HG03045 (cell line): ENCODE results near the gene PLXNA2.

ENCODE experiments used
- ATAC-seq: cut with Tn5 transposase; IDR thresholded peaks from one replicate; pipeline ENCODE4 v1.9.1; 2021; ENCODE audit warnings: mild to moderate bottlenecking, moderate library complexity; ENCODE audit not compliant: unreplicated experiment

The PLXNA2 gene

DNA sequence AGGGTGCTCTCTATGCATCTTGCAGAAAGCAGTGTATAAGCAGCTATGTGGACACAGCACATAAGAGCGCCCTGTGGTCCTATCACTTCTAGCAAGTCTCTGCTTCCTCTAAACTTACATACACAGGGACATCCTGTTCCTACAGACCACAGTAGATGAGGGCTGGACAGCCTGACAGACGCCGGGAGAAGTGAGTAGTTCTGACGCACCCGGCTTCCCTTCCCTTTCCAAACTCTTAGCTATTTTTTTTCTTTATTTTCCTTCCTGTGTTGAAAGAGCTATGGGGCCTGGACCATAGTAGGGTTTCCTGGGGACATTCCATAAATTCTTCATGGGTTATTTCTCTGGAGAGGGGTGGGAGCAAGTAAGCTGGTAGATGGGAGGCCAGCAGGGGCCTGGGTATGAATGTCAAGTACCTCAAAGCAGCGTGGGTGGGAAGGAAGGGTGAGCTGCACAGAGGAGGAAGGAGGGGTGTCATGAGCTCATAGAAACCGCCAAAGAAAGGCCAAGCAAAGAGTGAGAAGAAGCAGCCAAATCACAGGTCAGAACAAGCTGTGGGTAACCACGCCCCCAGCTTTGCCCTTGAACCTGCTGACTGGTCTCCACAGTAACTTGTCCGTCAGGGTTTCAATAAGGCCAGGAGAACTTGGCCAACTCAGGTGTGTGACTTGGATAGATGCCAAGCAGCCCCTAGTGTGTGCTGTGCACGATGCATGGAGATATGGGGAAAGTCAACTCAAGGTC lies 36.6 kb downstream of the PLXNA2 start:
- ATAC-seq, result no peak

DNA sequence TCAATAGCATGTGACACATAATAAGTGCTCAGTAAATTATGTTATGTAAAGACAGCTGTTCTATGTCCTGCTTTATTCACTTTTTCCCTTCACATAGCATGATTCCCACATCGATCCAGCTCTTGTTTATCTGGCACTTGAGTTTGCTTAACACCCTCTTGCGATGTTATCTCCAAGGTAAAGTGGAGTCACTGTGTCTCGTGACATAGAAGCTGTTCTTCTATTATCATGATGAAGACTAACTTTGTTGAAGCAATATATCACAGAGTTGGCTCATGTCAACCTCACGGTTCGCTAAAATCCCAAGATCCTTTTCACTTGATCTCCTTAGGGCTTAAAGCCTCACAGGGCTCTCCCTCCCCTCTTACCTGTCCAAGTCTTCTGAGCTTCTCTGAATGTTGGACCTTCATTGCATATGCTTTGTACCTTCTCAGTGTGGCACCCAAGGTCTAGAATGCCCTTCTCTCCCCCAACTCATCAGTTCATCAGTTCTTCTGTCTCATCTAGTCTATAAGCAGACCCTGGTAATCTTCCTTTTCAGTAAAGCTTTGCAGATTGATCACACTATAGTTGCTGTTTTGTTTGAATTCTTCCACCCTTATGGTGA lies 38.0 kb downstream of the PLXNA2 start:
- ATAC-seq, result no peak

DNA sequence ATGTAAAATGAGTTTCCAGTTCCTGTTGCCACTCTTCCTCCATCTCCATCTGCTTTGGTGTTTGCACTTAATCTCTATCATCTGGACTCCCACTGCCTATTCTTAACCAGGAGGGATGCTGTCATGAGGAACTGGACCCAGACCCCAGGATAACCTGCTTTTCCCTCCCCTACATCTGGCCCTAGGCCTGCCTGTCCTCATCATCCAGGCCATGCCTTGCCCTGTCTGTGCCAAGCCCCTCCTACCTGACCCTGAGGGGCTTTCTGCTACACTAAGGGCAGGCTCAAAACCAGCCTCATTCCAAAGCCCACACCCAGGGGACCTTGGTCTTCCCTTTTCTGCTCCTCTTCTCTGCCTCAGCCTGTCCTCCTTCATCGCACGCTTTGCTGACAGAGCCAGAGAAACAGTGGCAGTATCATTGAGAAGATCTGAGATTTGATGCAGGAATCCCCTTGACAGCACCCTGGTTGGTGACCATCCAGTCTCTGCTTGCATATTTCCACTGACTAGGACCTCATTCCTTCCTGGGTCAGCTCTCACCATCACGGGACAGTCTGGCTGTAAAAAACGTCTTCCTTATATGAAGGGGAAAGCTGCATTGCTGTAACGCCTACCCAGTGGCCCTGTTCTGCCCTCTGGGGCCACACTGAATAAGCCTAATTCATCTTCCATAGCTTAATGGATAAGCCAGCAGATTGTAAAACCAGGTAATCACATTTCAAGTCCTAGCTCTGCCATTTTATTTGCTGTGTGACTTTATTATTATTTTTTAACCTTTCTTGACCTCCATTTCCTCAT lies 38.8 kb downstream of the PLXNA2 start:
- ATAC-seq, result no peak

DNA sequence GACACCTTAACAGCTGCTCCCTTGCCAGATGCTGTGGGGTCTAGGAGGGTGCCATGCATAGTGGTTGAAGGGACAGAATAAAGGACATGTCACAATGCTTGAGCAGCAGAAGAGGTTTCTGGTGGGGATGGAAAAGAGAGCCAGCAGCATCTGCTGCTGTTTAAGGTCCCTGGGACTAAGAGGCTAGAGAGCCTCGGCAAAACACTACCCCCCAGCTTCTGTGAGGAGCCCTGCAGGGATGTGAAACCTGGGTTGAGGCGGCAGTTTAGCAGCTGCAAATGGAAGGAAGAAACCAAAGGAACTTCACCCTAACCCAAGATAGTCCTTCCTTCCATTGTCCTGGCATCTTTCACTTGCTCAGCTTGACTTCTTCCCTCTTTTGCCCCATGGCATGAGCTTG lies 39.4 kb downstream of the PLXNA2 start:
- no peak for ATAC-seq

DNA sequence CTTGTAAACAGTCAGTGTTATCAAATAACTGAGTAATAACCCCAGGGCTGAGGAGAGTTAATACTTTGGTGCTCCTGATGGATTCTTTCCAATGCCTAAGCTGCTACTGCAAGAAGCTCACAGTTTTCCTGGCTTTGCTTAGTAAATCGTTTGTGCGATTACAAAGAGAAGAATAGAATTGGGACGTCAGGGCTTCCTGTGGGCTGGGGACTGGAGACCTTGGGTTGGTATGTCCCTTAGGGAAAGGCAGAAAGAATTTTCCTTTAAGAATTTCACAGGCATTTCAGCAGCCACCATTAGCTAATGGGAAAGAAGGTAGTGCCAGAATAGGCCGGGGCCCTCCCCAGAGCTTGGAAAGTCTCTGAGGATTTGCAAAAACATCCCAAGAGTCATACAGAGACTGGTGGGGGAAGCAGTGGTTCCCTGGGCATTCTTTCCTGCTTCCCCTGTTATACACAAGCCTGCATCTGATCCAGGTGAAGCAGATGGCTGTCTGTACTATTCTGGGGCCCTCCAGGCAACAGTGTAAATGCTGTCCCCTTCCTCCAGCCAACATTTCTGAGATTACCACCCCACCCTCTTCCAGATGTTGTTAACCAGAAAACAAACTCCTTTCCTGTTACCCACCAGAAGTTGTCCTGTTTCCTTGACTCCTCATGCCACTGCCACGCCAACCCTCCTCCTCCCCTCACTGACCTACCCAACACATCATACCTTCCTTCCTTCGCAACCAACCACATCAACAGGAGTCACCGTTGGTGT lies 40.2 kb downstream of the PLXNA2 start:
- no peak for ATAC-seq

DNA sequence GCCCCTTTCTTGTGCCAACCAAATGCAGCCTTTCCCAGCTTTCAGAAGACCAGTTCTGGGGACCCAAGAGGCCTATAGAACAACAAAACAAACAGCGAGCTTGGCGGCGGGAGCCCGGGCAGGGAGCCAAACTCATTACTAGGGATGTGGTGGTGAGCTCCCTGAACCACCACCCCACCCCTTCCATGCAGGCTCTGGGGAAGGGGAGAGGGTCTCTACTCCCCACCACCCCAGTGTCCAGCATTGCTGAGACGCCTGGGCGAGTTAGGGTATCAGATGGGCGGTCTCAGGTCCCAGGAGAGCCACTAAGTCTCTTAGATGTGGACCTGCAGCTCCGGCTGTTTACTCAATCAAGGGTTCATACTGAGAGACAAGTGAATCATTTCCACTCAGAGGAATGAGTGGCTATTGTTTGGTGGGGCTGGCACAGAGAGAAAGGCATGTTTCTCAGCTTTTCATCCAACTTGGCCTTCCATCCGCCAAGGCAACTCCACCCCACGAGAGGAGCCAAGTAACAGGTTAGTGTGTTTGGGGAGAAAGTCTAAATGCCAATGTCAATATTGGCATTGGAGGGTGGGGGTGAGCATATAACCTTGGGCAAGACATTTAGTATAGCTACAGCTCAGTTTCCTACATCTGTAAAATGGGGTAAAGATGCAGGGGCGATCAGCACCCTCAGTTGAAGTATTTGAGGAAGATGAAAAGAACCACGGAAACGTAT lies 40.9 kb downstream of the PLXNA2 start:
- ATAC-seq, result no peak

DNA sequence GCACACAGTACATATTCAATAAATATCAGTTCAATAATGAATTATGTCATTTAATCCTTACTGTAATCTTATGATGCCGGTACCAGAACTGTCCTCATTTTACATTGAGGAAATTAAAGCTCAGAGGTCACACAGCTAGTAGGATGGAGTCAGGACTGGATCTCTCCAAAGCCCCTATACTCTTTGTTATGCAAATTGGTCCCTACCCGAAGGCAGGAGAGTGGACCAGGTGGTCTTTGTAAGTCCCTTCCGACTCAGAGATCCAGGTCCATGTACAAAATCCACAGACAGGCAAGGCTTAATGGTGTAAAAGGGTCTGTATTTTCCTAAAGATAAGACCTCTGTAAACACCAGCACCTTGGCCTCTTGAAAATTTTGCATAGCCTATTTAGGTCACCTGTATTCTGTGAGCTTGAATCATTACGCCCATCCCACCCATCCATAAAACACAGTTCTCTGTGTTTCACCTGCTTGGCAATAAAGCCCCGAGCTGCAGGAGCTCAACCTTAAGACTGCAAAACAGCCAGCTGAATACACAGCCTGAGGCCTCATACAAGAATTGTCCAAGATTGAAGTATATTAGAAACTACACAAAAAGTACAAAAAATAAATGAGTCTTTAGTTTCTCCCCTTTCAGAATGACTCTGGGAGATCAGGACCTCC lies 41.7 kb downstream of the PLXNA2 start:
- ATAC-seq, result no peak

DNA sequence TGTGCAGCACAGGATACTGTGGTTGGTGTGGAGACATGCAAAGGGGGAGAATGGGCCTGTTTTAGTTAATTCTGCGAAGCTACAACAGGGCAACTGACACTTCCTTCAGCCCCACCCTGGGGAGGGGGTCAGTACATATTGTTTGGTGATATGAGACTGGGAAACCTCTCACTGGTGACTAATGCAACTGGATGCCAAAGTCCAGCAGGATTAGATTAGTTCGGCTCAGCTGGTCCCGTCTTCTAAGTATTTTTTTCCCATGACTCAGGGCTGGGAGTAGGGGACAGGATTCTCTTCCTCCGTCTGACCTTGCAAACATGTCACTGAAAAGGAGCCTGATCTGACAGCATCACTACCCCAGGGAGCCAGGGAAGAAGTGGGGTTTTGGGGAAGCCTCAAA lies 43.0 kb downstream of the PLXNA2 start:
- no peak for ATAC-seq

DNA sequence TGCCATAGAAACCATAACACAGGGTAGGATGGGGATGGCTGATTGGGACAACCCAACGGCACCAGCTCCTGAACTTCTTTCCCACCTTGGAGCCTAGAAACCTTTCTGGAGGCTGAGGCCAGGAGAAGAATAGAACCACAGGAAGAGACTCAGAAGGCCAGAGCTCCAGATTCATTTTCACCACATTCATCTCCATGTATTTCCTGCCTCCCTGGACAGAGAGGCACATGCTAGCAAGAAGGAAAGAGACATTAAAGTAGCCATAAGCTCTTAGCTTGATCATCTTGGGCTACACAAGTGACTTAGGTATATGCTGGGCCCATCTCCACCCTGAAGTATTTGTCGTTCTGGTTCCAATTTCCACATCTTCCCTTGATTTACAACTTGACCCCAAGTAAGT lies 44.1 kb downstream of the PLXNA2 start:
- ATAC-seq, result no peak

DNA sequence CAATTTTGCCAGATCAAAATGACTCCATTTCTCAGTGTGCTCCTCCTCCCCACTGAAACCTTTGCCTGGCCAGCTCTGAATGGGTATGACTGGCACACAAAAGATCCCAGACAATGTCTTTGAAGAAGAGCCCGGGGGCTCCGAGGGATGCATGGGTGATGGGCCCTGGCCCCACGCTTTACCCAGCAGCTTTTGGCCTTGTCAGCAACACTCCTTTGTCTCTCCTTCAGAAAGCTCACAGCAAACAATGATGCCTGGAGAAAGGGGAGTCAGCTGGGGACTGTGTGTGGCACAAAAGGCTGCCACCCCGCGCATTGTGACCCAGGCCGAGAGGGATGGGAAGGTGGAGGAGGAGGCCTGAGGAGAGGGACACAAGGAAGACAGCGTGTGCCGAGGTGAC lies 45.9 kb downstream of the PLXNA2 start:
- no peak for ATAC-seq

DNA sequence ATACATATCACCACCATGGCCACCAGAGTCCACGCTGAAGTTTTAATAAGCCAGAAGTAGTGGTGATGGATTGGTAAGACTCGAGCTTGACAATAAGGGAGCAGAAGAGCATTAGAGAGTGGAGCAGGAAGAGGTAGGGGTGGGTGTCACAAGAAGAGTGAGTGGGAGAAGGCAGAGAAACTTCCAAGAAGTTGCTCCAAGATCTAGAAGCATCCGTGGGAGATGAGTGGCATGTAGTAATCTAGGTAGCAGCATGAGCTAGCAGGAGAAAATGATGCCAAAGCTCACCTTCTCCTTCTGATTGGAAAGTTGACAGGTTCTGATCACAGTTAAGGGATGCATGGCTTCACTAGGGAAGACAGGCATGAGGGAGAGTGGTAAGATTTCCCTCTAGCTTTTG lies 49.2 kb downstream of the PLXNA2 start:
- ATAC-seq, result no peak

DNA sequence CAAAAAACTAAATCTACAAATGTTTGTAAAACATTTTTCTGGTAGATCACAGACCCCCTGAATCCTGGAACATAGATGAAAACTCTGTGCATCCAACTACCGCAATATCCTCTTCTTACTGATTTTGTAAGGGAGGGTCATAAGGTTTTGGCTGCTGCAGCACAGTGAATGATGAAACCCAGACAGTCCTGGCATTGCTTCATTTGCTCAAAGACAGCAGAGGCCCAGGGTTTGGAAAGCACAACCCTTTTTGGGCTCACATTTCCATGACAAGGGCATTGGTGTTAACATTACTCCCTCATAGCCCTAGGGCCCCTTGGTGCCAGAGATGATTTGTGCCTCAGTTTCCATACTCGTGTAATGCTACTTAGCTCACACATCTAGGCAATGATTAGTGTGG lies 51.2 kb downstream of the PLXNA2 start:
- no peak for ATAC-seq

DNA sequence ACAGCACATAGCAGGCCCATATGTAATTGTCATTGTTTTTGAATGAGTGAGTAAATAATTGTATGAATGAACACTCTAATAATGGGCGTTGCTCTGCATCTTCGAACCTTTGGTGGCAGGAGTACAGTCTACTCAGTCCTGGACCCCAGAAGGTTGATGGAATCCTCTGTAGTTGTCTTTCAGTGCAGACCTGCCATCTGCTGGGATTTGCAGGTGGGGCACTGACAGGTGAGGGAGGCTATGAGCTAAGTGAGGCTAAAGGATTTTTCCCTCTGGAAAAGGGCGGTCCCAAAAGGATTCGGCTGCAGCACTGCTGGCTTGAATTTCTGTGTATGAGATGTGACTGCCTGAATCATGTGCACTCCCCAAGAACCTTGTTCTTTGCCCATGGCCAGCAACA lies 53.4 kb downstream of the PLXNA2 start:
- ATAC-seq, result no peak

DNA sequence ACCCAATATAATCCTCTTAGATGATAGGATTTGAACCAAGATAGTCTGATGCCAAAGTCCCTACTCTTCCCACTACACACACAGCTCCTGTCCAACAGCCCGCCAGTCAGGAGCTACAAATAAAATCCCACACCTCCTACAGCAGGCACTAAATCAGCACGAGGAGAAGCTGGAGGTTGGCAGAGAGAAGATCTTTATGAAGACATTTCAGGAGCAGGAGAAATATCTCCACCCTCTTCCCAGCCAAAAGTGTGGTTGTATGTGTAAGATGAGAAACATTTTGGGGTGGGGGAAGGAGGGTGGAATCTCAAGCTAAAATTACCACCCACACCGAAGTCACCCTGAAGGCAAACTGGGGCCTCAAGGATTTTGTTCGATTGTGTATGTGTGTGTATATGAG lies 54.5 kb downstream of the PLXNA2 start:
- ATAC-seq, result no peak

DNA sequence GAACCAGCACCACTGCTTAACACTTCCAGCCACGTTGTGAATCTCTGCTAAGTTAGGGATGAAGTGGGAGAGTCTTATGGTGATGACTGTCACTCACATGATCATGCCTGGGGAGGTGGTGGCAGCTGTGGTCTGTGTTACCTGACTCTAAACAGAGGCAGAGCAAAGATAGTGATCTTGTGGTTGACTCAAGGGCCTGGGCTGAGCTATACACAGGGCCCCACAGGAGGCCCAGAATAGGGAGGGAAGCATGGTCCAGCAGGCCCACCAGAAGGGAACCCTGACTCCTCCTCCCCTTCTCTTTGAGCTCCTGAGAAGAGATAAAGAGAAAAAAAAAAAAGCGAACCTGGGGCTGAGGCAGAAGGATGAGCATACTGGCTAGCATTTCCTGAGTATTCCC lies 55.0 kb downstream of the PLXNA2 start:
- peak; percentile 42 for ATAC-seq

DNA sequence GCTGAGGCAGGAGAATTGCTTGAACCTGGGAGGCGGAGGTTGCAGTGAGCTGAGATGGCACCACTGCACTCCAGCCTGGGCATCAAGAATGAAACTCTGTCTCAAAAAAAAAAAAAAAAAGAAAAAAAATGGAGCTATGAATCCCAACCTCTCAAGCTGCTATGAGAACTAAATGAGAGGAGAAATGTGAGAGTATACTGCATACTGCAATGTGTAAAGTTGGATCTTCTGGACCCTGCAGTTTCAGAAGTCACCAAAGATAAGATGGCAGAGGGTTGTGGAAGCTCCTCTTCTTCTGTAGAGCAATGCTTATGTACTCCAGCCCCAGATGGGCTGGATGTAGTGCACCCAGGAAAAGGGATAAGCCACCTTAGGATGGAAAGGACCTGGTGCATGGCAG lies 55.6 kb downstream of the PLXNA2 start:
- ATAC-seq, result no peak

DNA sequence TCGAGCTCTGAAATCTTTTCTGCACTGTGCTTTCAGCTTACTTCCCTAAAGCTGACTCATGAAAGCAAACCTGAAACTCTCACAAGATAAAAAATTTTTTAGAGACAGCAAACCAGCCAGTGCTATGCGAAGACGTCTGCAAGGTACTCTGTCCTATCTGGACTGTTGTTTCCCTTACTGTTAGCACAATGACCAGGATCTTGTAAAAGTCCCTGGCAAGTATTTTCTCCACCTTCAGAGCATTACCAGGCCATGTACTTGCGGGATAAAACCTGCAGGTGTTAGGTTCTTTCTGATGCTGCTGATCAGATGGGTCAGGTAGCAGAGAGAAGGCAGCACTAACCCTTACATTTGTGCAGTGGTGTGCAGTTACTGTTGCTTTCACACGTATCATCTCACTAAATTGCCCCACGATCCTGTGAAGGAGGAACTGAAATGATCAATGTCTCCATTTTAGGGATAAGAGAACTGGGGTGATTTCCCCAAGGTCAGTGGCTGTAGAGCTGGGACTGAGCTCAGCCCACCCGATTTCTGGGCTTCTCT lies 56.6 kb downstream of the PLXNA2 start:
- ATAC-seq, result peak; percentile 60

DNA sequence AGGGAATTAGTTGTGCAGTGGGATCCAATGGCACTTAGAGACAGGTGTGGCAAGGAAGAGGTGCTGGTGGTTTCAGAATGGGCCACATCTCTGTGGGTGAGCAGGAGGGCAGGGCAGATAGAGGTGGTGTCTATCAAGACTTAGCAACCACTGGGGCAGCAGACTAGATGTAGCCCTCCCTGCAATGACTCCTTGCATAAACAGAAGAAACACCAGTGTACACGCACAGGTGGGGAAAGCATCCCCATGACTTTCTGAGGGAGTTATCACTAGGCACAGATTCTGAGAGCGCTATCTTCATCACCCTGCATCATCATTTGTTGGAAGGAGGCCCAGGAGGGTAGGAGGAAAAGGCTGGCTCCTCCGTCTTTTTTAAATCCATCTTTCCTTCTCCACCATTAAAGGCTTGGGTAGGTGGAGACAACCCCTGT lies 58.4 kb downstream of the PLXNA2 start:
- ATAC-seq, result no peak

DNA sequence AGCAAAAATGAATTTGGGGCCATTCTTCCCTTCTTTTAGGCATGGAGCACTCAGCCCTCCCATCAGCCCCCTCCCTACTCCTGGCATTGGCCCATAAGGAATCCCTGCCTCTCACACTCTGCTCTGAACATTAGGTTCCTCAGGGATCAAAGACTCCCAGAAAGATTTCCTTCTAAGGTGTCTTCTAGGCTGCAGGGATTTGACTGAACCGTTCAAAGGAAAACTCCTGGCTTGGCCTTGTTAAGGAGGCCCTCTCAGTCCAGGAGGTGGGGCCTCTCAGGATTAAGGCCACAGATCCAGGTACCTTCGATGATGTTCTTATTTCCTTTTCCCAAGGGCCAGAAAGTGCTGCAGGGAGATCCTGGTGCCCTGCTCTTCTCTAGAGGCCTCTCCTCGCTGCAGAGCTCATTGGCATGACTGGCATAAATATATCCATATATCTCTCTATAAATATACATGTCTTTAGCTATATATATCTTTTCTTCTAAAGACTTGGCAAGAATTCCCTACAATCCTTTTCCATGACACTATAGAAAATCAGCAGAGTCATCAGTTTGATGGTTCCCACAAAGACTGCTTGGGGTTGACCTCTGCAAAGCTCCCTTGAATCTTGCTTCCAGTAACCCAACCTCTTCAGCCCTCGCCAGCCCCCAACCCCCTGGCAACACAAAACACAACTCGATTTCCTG lies 59.1 kb downstream of the PLXNA2 start:
- ATAC-seq, result no peak
